ENCODE results near the gene CHST11.

The CHST11 gene

GRCh38 chr12:104484079-104484478 is 27.3 kb downstream of the CHST11 start:
- no peak for DNase-seq

DNA sequence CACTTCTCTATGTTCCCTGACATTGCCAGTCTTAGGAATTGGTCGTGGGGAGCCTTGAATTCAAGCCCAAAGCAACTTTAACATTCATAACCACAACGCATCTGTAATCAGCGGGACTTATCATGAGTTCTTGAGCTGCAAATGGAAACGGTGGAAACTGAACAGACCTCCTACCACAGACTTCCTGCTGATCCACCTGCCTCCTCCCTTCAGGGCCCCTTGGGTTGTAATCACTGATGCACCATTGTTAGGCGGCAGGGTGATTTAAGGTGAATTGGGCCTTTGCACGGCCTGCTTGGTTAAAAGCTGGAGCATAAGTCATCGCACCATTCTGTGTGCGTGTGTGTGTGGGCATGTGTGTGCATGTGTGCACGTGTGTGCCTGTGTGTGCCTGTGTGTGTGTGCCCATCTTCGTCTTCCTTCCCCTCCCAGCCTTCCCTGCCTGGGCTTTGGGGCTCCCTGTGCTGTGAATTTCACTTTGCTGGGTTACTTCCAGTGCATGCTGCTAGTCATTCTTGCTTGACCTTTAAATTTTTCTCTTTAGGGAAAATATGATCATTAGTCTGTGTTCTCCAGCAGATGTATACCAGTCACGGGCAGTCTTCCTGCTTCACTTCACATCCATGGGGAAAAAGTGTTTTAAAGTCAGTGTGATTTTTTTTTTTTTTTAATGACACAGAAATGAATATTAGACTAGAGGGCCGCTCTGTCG is 29.1 kb downstream of the CHST11 start:
- DNase-seq = no peak

- no peak for DNase-seq
Measured at GRCh38 chr12:104486363-104486750, 29.6 kb downstream of the CHST11 start.

DNA sequence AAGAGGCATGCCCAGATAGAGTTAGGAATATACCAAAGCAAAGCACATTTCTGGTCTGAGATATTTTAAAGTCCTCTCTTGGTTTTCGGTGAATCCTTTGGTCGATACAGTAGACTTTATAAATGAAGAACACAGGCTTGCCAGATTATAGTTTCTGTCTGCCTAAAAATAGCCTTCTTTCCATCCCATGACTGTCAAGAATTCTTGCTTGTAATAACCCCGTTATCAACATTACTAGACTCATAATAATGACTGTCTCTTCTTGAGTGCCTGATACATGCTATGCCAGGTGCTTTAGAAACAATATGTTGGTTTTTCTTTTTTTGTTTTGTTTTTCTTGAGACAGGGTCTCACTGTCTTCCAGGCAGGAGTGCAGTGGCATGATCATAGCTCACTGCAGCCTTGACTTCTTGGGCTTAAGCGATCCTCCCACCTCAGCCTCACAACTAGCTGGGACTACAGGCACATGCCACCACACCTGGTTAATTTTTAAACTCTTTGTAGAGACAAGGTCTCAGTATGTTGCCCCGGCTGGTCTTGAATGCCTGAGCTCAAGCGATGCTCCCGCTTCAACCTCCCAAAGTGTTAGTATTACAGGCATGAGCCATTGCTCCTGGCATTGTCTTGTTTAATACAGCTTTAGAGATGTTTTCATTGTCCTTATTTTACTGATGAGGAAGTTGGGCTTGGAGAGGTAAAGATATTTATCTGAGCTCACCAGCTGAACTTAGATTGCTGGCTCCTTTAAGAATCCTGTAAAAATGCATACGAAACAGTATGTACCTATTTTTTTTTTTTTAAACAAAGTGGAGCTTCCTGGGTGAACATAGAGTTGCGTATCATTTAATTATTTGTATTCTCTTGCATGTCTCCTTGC is 30.4 kb downstream of the CHST11 start:
- DNase-seq = no peak

GRCh38 chr12:104488374-104488773 is 31.6 kb downstream of the CHST11 start:
- no peak for DNase-seq

- DNase-seq = no peak
Measured at GRCh38 chr12:104490186-104490585, 33.4 kb downstream of the CHST11 start.

- no peak for DNase-seq
Measured at GRCh38 chr12:104490850-104491249, 34.1 kb downstream of the CHST11 start.

DNA sequence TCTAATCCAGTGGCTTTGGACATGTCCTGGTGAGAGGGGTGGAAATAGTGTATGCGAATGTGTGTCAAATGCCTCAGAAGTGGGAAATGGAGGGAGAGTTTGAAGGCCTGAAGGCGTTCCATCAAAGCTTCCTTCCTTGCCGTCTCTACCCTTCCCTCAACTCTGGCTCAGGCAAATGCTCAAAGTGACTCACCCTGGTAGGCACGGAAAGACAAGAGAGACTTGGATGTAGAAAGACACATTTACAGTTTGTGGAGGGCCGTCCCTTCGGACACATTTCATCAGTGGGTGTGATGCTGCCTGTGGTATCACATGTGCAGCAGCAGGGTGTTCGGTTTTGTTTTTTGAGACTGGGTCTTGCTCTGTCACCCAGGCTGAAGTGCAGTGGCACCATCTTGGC is 36.7 kb downstream of the CHST11 start:
- no peak for DNase-seq

GRCh38 chr12:104494137-104494792 is 37.5 kb downstream of the CHST11 start:
- DNase-seq = peak; percentile 70

DNA sequence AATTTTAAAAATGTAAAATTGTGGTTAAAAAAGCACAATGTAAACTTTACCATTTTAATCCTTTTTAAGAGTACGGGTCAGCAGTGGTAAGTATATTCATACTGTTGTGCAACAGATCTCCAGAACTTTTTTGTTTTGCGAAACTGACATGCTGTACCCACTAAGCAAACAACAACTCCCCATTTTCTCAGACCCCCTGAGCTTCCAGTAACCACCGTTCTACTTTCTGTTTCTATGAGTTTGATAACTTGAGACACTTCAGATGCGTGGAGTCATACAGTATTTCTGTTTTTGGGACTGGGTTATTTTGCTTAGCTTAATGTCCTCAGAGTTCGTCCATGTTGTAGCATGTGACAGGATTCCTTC is 38.0 kb downstream of the CHST11 start:
- DNase-seq = no peak

DNA sequence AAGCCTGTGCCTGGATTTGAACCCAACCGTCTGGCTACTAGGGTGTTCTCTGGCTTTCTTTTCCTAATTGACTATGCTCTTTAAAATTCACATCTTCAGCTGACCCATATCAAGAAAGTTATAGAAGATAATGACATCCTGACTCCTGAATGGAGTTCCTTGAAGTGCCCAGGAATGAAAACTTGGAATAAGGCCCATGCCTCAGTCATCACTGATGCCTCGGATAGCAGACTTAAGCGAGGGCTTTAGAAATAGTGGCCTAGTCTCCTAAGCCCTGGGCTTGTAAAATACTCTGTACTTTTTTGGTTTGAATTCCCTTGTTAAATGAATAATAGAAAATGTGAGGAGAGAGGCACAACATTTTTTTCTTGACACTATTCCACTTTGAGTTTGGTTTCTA is 39.0 kb downstream of the CHST11 start:
- DNase-seq = no peak

DNA sequence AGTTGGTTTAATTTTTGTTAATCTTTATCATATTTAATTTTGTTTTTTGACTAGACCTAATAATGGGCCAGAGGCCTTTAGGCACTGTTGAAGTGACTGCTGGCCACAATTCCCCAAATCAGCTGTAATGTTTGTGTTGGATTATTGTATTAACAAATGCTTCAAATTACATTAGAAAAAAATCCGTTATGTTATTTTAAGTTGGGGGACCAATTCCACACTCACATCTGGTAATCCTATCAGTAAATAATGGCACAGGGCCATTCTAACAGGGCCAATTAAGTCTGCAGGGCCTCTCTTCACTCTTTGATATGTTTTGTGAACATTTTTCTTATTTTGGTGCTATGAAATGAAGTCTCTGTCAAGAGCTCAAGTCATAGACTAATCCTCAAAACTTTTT is 39.6 kb downstream of the CHST11 start:
- DNase-seq = no peak

- DNase-seq = no peak
Measured at GRCh38 chr12:104498211-104498801, 41.6 kb downstream of the CHST11 start.

GRCh38 chr12:104499668-104500332 is 43.1 kb downstream of the CHST11 start:
- no peak for DNase-seq

DNA sequence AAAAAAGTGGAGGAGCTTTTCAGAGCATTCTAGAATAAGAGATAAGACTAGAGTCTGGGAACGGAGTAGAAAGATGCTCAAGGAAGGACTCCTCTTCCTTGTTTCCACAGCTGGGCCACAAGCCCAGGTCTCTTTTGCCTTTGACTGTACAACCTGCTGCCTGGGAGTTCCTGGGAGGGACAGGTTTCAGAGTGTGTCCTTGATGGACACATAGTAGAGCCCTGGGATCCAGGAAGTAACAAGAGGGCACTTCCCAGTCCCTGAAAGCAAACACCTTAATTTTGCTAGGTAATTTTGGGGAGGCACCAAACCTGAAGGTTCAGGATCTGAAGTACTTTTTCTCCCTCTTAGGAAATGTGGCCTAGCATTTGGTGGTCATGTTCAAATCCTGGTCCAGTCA is 44.4 kb downstream of the CHST11 start:
- DNase-seq = no peak

DNA sequence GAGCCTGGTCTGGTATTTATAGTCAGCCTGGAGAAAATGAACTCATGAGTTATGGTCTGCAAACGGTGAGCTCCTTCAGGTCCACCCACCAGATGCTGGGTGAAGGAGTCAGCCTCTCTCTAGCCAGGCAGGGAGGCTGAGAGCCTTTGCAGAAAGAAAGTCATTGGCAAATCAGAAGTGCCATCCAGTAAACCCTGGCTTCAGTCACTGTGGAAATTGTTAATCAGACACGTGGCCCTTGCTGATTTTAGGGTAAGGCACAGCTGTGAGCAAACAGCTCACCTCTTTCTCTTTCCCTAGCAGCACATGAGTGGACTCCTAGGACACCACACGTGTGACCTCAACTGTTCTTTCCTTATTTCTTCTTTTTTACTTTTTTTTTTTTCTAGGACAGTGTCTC is 44.9 kb downstream of the CHST11 start:
- no peak for DNase-seq

DNA sequence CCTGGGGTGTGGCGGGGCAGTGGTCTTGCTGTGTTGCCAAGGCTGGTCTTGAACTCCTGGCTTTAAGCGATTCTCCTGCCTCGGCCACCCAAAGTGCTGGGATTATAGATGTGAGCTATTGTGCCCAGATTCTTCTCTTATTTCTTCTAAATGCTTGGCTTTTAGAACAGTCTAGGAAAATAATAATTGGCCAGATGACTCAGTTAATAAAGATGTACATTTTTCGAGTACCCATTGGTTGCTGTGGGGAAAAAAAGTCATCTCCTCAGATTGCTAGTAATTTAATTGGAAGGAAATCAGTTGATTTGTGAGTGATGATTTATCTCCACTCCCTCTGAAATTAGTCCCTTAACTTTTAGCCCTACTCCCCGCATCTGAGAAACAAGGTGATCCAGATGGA is 45.5 kb downstream of the CHST11 start:
- DNase-seq = no peak

DNA sequence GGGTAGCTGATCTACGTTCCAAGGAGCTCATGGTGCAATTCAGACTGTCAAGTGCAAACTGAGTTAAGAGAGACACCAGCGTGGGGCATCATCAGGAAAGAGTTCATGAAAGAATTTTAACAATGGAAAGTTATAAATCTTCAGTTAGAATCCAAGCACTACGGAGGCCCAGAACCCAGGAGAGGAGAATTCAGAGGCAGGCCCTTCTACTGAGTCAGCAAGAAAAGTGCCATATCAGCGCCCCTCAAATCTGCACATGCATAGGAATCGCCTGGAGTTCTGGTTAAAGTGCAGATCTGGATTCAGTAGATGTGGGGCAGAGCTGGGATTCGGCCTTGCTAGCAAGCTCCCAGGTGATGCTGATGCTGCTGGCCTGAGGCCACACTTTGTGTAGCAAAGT is 45.9 kb downstream of the CHST11 start:
- no peak for DNase-seq

DNA sequence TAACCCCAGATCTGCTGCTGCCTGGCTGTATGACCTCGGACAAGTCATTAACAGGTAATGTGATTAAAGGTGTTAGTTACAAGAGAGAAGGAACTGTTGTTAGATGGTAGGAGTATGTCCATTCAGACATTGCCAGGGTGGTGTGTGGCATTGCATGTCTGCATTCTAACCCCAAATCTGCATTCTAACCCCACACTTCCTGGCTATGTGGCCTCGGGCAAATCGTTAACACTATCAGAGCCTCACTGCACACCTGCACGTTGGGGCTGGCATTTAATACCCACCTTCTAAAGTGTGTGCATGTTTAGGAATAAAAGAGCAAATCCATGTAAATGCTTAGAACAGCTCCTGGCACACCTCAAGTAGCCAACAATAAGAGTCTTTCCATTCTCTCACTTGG is 46.4 kb downstream of the CHST11 start:
- no peak for DNase-seq

- DNase-seq = no peak
Measured at GRCh38 chr12:104504146-104504545, 47.4 kb downstream of the CHST11 start.

GRCh38 chr12:104505095-104505818 is 48.5 kb downstream of the CHST11 start:
- DNase-seq = no peak

GRCh38 chr12:104506676-104507401 is 50.1 kb downstream of the CHST11 start:
- DNase-seq = no peak

Data from activated CD8-positive, alpha-beta memory T cell treated with anti-CD3 and anti-CD28 coated beads, Interleukin-2, amount 50 U/mL, for 48 hours (primary cell).